Loucy (cell line): Measurements from ENCODE around the gene NCBP1.

ENCODE experiments used
- EZH2phosphoT487 ChIP-seq: fragments of 200-600 bp; IDR thresholded peaks from 2 replicates; pipeline ENCODE4 v1.6.1; 2018; ENCODE audit warnings: antibody characterized with exemption, mild to moderate bottlenecking, moderate library complexity, borderline replicate concordance
- TF ChIP-seq, protein P1 (sequence below): fragments of 200-600 bp; sonication (generic); conservative IDR thresholded peaks from 2 replicates; pipeline ENCODE4 v1.5.1; 2014; ENCODE audit warnings: mild to moderate bottlenecking, antibody characterized with exemption, low read length

DNA sequence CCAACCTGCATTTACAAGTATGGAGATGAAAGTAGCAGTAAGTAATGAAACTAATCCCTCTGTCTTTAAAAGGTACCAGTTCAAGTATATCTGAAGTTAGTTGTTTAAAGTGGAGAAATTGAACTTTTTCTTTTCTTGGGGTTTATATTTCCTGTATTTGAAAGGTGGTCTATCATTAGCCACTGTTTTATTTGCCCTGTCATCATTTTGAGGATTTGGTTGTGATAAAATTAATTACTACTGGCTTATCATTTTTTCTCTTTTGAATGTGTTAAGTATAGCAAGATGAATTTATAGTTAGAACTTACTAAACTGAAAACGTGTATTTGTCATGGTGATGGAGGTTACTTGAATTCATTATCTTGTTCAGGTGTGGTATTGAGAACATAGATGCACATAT, 25.1 kb downstream of the NCBP1 start:
- TF ChIP-seq EZH2phosphoT487: no peak
- TF ChIP-seq, protein P1, sequence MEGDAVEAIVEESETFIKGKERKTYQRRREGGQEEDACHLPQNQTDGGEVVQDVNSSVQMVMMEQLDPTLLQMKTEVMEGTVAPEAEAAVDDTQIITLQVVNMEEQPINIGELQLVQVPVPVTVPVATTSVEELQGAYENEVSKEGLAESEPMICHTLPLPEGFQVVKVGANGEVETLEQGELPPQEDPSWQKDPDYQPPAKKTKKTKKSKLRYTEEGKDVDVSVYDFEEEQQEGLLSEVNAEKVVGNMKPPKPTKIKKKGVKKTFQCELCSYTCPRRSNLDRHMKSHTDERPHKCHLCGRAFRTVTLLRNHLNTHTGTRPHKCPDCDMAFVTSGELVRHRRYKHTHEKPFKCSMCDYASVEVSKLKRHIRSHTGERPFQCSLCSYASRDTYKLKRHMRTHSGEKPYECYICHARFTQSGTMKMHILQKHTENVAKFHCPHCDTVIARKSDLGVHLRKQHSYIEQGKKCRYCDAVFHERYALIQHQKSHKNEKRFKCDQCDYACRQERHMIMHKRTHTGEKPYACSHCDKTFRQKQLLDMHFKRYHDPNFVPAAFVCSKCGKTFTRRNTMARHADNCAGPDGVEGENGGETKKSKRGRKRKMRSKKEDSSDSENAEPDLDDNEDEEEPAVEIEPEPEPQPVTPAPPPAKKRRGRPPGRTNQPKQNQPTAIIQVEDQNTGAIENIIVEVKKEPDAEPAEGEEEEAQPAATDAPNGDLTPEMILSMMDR: no peak
